SK-N-SH (cell line): ENCODE measurements around the gene MINDY4. TPM values are rescaled to one million over a fixed set of nuclear protein-coding genes. Genes with fewer than 3 reads are reported as not detected.
A peak's percentile ranks its signal among the peaks of the same experiment; 100 is the strongest.

ENCODE experiments used
- CTCF ChIA-PET: fragments of 300-600, 350-600 bp; formaldehyde crosslinking; extraction: SDS; loops from one replicate; lab custom pipeline; 2021; lab: Yijun Ruan, JAX
- POLR2A ChIA-PET: fragments of 350-600 bp; sonication (Branson Sonifier 250); formaldehyde crosslinking; extraction: SDS; loops from one replicate; lab custom pipeline; 2020; ENCODE audit warnings: antibody characterized with exemption, inconsistent platforms; lab: Yijun Ruan, JAX
- DNase-seq: peaks from one replicate; pipeline ENCODE4 v3.0.0; 2012
- H2AFZ ChIP-seq: fragments of 200-600 bp; sonication (generic); 2 replicates; pipeline ENCODE4 v1.8.1; 2016; ENCODE audit warnings: antibody characterized with exemption, mild to moderate bottlenecking, low read depth
- H3F3A ChIP-seq: fragments of 200-600 bp; sonication (generic); replicated peaks from 2 replicates; pipeline ENCODE3; 2016; ENCODE audit warnings: antibody characterized with exemption, mild to moderate bottlenecking; ENCODE audit not compliant: insufficient read depth
- H3K27ac ChIP-seq, 2 experiments: fragments of 200-500 bp in 1 of 2; fragments of 200-600 bp in 1 of 2; sonication (Bioruptor generic) in 1 of 2; sonication (generic), shearing (Covaris generic) in 1 of 2; 2 replicates each; pipeline versions ENCODE4 v1.5.1 to v1.6.1; 2014 to 2016; ENCODE audit warnings: low read depth in 2 of 2, inconsistent platforms in 1 of 2, low read length in 1 of 2, mild to moderate bottlenecking in 1 of 2, mixed read lengths in 1 of 2
- H3K27me3 ChIP-seq: fragments of 200-600 bp; sonication (generic), shearing (Covaris generic); 2 replicates; pipeline ENCODE4 v1.6.1; 2016; ENCODE audit warnings: mixed run types; ENCODE audit not compliant: insufficient read depth
- H3K36me3 ChIP-seq, 2 experiments: fragments of 200-500 bp in 1 of 2; fragments of 200-600 bp in 1 of 2; sonication (Bioruptor generic) in 1 of 2; sonication (generic) in 1 of 2; replicated peaks in 1 of 2; 2 replicates each; pipeline versions ENCODE3 to v1.5.1; 2014 to 2016; ENCODE audit warnings: low read length in 1 of 2, mild to moderate bottlenecking in 1 of 2; ENCODE audit not compliant: insufficient read depth in 2 of 2, control insufficient read depth in 1 of 2
- H3K4me1 ChIP-seq, 2 experiments: fragments of 200-500 bp in 1 of 2; fragments of 200-600 bp in 1 of 2; sonication (Bioruptor generic) in 1 of 2; sonication (generic), shearing (Covaris generic) in 1 of 2; 2 replicates each; pipeline versions ENCODE4 v1.5.1 to v1.6.1; 2014 to 2016; ENCODE audit warnings: low read depth in 1 of 2, low read length in 1 of 2, mixed run types in 1 of 2; ENCODE audit not compliant: insufficient read depth in 2 of 2, control insufficient read depth in 1 of 2
- H3K4me2 ChIP-seq: fragments of 200-600 bp; sonication (generic), shearing (Covaris generic); 2 replicates; pipeline ENCODE4 v1.6.1; 2017; ENCODE audit warnings: mixed run types
- H3K4me3 ChIP-seq, 2 experiments: fragments of 200-500 bp in 1 of 2; fragments of 200-600 bp in 1 of 2; sonication (Bioruptor generic) in 1 of 2; sonication (generic), shearing (Covaris generic) in 1 of 2; 2 replicates each; pipeline versions ENCODE4 v1.5.1 to v1.8.1; 2014 to 2016; ENCODE audit warnings: low read depth in 2 of 2, inconsistent platforms in 1 of 2, low read length in 1 of 2, mild to moderate bottlenecking in 1 of 2, mixed read lengths in 1 of 2, moderate library complexity in 1 of 2
- H3K79me2 ChIP-seq: fragments of 200-600 bp; sonication (generic); 2 replicates; pipeline ENCODE4 v1.8.1; 2017; ENCODE audit warnings: mild to moderate bottlenecking; ENCODE audit not compliant: insufficient read depth
- H3K9ac ChIP-seq: fragments of 200-600 bp; sonication (generic); 2 replicates; pipeline ENCODE4 v1.6.1; 2017; ENCODE audit warnings: mixed run types
- H3K9me2 ChIP-seq: fragments of 200-600 bp; sonication (generic); 2 replicates; pipeline ENCODE4 v1.6.1; 2017; ENCODE audit warnings: mixed run types
- H3K9me3 ChIP-seq: fragments of 200-600 bp; sonication (generic); 2 replicates; pipeline ENCODE4 v1.6.1; 2017; ENCODE audit warnings: mixed run types, mild to moderate bottlenecking, moderate library complexity
- H4K20me1 ChIP-seq: fragments of 200-600 bp; sonication (generic); 2 replicates; pipeline ENCODE4 v1.6.1; 2017; ENCODE audit warnings: mild to moderate bottlenecking, mixed run types; ENCODE audit not compliant: insufficient read depth
- CHD2 ChIP-seq: fragments of 150-350 bp; IDR thresholded peaks from 2 replicates; pipeline ENCODE4 v1.6.1; 2018; ENCODE audit warnings: low read length; ENCODE audit not compliant: partially characterized antibody
- FOXJ3 ChIP-seq: sonication (generic); formaldehyde crosslinking; IDR thresholded peaks from 2 replicates; pipeline ENCODE4 v1.5.1; 2020; ENCODE audit warnings: mild to moderate bottlenecking, missing genetic modification reagents
- GABPA ChIP-seq: IDR thresholded peaks from 2 replicates; pipeline ENCODE4 v1.4.0; 2012; ENCODE audit warnings: low read depth, mild to moderate bottlenecking
- JUND ChIP-seq: IDR thresholded peaks from 2 replicates; pipeline ENCODE4 v1.4.0; 2012
- MEF2A ChIP-seq: IDR thresholded peaks from 2 replicates; pipeline ENCODE4 v1.4.0; 2012; ENCODE audit warnings: low read depth, borderline replicate concordance
- MXI1 ChIP-seq: IDR thresholded peaks from 2 replicates; pipeline ENCODE4 v1.6.1; 2012; ENCODE audit warnings: mild to moderate bottlenecking, low read depth, low read length, improper control_type of control experiment
- NRF1 ChIP-seq: IDR thresholded peaks from 2 replicates; pipeline ENCODE4 v1.6.1; 2012; ENCODE audit warnings: low read depth, mild to moderate bottlenecking, low read length
- RAD21 ChIP-seq: IDR thresholded peaks from 2 replicates; pipeline ENCODE4 v1.6.1; 2012; ENCODE audit warnings: mild to moderate bottlenecking, low read length
- RCOR1 ChIP-seq: fragments of 150-350 bp; IDR thresholded peaks from 2 replicates; pipeline ENCODE4 v1.6.1; 2017; ENCODE audit warnings: antibody characterized with exemption, low read length
- SIN3A ChIP-seq: IDR thresholded peaks from 2 replicates; pipeline ENCODE4 v1.6.1; 2012; ENCODE audit warnings: low read depth, mild to moderate bottlenecking, low read length, moderate library complexity, borderline replicate concordance
- TAF1 ChIP-seq: IDR thresholded peaks from 2 replicates; pipeline ENCODE4 v1.6.1; 2012; ENCODE audit warnings: low read depth, mild to moderate bottlenecking, low read length, moderate library complexity, borderline replicate concordance
- TEAD4 ChIP-seq: IDR thresholded peaks from 2 replicates; pipeline ENCODE4 v1.4.0; 2012; ENCODE audit warnings: mild to moderate bottlenecking, borderline replicate concordance; ENCODE audit not compliant: insufficient read depth
- YY1 ChIP-seq: IDR thresholded peaks from 2 replicates; pipeline ENCODE4 v1.4.0; 2012; ENCODE audit warnings: low read depth, mild to moderate bottlenecking
- WGBS: methylation state at CpG from one replicate; pipeline ENCODE4 v1.1.6; 2017; ENCODE audit warnings: low lambda C conversion rate; 5-methylcytosine and 5-hydroxymethylcytosine counted together
- polyA plus RNA-seq, 3 experiments: library from polyadenylated mRNA; depleted of rRNA; stranded (reverse); fragments of >200 nt; gene quantifications; 2 replicates each; pipeline ENCODE4 v1.2.3, GENCODE V29; 2012
- TF ChIP-seq, protein P1 (sequence below): IDR thresholded peaks from 2 replicates; pipeline ENCODE4 v1.4.0; 2012; ENCODE audit warnings: low read depth, borderline replicate concordance
- TF ChIP-seq, protein P2 (sequence below): fragments of 200-600 bp; sonication (generic); IDR thresholded peaks from 2 replicates; pipeline ENCODE4 v1.6.1; 2017; ENCODE audit warnings: antibody characterized with exemption, mild to moderate bottlenecking, moderate library complexity
- TF ChIP-seq, protein P3 (sequence below): IDR thresholded peaks from 2 replicates; pipeline ENCODE4 v1.4.0; 2012; ENCODE audit warnings: low read depth, borderline replicate concordance
- TF ChIP-seq, protein P4 (sequence below): fragments of 150-350 bp; IDR thresholded peaks from 2 replicates; pipeline ENCODE4 v1.6.1; 2016; ENCODE audit warnings: mild to moderate bottlenecking, low read depth, low read length

MINDY4 gene
- polyA plus RNA-seq, 1 of the 3 experiments (the other 2 are of a cell fraction), result 1.8 TPM

DNA sequence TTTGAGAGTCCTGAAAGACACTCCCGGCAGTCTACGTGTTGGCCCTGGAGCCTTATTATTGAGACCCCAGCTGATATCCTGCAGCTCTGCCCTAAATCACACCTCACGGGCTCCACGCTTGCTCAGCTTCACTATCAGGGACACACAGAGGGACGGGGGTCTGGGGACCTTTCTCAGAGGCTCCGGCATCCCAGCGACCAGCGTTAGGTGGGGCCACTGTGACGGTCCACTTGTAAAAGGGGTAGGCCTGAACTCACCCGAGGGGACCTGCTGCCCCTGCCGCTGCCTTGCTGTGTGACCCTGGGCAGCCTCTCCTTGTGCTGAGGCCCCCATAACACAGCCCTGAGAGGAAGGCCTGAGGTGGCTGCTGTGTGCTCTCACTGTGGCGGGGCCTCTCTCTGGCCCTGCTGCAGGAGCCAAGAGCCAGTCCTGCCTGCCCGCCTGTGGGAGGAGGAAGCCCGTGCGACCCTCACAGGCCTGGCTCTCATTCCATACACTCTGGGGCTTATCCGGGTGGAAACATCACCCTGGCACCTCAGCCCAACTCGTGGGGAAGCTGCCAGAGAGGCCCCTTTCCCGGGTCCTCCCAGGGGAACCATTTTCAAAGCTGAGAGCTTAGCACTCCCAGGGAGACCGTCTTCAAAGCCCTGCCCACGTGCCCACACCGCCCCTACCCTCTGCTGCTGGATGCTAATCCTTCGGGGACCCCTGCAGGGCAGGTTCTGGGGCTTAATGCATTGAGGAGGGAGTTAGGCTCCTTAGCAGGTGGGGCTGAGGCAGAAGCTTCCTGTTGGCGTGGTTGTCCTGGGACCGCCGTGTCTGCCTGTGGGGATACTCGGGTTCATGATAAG is 162.1 kb downstream of the MINDY4 start:
- H3K79me2 ChIP-seq, result no peaks in the 10 kb centered on the region
- peak; percentile 26 for DNase-seq
- H3K9me3 ChIP-seq, result no peaks in the 10 kb centered on the region
- H3K27me3 ChIP-seq, result no peaks in the 10 kb centered on the region
- no peaks in the 10 kb centered on the region for H3K9me2 ChIP-seq
- WGBS, result 76% methylated on average over 19 of the region's 26 CpGs
- H3K4me1 ChIP-seq, result peaks cover 0 to 28% of the 10 kb centered on the region in 2 experiments; a peak in 1 of 4 replicates
- TF ChIP-seq TAF1 (no peak), TEAD4 (no peak), NRF1 (no peak), MEF2A (no peak), CHD2 (no peak), JUND (no peak), MXI1 (no peak), FOXJ3 (no peak), SIN3A (no peak), YY1 (no peak), RCOR1 (no peak), RAD21 (no peak), GABPA (no peak)
- TF ChIP-seq, protein P1, sequence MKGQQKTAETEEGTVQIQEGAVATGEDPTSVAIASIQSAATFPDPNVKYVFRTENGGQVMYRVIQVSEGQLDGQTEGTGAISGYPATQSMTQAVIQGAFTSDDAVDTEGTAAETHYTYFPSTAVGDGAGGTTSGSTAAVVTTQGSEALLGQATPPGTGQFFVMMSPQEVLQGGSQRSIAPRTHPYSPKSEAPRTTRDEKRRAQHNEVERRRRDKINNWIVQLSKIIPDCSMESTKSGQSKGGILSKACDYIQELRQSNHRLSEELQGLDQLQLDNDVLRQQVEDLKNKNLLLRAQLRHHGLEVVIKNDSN, result no peak
- TF ChIP-seq, protein P2, sequence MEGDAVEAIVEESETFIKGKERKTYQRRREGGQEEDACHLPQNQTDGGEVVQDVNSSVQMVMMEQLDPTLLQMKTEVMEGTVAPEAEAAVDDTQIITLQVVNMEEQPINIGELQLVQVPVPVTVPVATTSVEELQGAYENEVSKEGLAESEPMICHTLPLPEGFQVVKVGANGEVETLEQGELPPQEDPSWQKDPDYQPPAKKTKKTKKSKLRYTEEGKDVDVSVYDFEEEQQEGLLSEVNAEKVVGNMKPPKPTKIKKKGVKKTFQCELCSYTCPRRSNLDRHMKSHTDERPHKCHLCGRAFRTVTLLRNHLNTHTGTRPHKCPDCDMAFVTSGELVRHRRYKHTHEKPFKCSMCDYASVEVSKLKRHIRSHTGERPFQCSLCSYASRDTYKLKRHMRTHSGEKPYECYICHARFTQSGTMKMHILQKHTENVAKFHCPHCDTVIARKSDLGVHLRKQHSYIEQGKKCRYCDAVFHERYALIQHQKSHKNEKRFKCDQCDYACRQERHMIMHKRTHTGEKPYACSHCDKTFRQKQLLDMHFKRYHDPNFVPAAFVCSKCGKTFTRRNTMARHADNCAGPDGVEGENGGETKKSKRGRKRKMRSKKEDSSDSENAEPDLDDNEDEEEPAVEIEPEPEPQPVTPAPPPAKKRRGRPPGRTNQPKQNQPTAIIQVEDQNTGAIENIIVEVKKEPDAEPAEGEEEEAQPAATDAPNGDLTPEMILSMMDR, result no peak
- TF ChIP-seq, protein P3, sequence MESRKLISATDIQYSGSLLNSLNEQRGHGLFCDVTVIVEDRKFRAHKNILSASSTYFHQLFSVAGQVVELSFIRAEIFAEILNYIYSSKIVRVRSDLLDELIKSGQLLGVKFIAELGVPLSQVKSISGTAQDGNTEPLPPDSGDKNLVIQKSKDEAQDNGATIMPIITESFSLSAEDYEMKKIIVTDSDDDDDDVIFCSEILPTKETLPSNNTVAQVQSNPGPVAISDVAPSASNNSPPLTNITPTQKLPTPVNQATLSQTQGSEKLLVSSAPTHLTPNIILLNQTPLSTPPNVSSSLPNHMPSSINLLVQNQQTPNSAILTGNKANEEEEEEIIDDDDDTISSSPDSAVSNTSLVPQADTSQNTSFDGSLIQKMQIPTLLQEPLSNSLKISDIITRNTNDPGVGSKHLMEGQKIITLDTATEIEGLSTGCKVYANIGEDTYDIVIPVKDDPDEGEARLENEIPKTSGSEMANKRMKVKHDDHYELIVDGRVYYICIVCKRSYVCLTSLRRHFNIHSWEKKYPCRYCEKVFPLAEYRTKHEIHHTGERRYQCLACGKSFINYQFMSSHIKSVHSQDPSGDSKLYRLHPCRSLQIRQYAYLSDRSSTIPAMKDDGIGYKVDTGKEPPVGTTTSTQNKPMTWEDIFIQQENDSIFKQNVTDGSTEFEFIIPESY, result no peak
- TF ChIP-seq, protein P4, sequence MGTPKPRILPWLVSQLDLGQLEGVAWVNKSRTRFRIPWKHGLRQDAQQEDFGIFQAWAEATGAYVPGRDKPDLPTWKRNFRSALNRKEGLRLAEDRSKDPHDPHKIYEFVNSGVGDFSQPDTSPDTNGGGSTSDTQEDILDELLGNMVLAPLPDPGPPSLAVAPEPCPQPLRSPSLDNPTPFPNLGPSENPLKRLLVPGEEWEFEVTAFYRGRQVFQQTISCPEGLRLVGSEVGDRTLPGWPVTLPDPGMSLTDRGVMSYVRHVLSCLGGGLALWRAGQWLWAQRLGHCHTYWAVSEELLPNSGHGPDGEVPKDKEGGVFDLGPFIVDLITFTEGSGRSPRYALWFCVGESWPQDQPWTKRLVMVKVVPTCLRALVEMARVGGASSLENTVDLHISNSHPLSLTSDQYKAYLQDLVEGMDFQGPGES, result no peak
- H3K27ac ChIP-seq, result no peak overlapping the region
- CTCF ChIA-PET, result interaction anchor here (0.9 to 9.6 kb wide), 13 partner anchors 11 to 201 kb away, joined by 3 to 103 read pairs (median 4); no protein-coding TSS in a partner anchor
- H3F3A ChIP-seq, result no peaks in the 10 kb centered on the region
- no peaks in the 10 kb centered on the region for H3K36me3 ChIP-seq
- no peak overlapping the region for H2AFZ ChIP-seq
- H3K9ac ChIP-seq, result no peak overlapping the region
- H4K20me1 ChIP-seq, result no peaks in the 10 kb centered on the region
- POLR2A ChIA-PET, result no interaction called here
- no peak overlapping the region for H3K4me2 ChIP-seq
- H3K4me3 ChIP-seq, result no peak overlapping the region
